Naive thymus-derived CD8-positive, alpha-beta T cell (primary cell): ENCODE data around the gene LRRN3. TPM values are rescaled to one million over a fixed set of nuclear protein-coding genes. Genes with fewer than 3 reads are reported as not detected.

Source experiments
- ATAC-seq, 2 donors: fragments of 150-1000 bp; cut with Tn5 transposase in 1 of 2; sonication (Bioruptor Pico), chemical (Tn5 transposase) in 1 of 2; 1 replicate in 1 of 2; 2 replicates in 1 of 2; pipeline ENCODE4 v1.10.0; 2021; ENCODE audit warnings: mild to moderate bottlenecking in 2 of 2, moderate library complexity in 2 of 2
- POLR2A ChIA-PET: fragments of 350-600 bp; sonication (Branson Sonifier 250); formaldehyde crosslinking; loops from one replicate; lab custom pipeline; 2021; ENCODE audit warnings: antibody characterized with exemption; lab: Charles Lee
- DNase-seq, 10 donors: peaks; one replicate each; pipeline versions ENCODE4 v3.0.0 to v3.0.0-alpha.2; 2020 to 2022
- H3K27ac Mint-ChIP-seq, 10 donors: one replicate each; pipeline ENCODE4 v1.8.0; 2020 to 2022; ENCODE audit warnings: mild to moderate bottlenecking in 10 of 10, mixed read lengths in 10 of 10, moderate library complexity in 4 of 10, inconsistent platforms in 1 of 10
- H3K27me3 Mint-ChIP-seq, 5 donors: one replicate each; pipeline ENCODE4 v1.8.0; 2021 to 2022; ENCODE audit warnings: mixed read lengths in 5 of 5
- H3K36me3 Mint-ChIP-seq, 3 donors: one replicate each; pipeline ENCODE4 v1.8.0; 2020 to 2022; ENCODE audit warnings: mixed read lengths in 3 of 3, mild to moderate bottlenecking in 2 of 3, inconsistent platforms in 1 of 3
- H3K4me1 Mint-ChIP-seq, 4 donors: one replicate each; pipeline ENCODE4 v1.8.0; 2021 to 2022; ENCODE audit warnings: mixed read lengths in 4 of 4
- H3K4me3 Mint-ChIP-seq, 10 donors: one replicate each; pipeline ENCODE4 v1.8.0; 2020 to 2022; ENCODE audit warnings: mild to moderate bottlenecking in 10 of 10, mixed read lengths in 10 of 10, moderate library complexity in 6 of 10, inconsistent platforms in 1 of 10
- H3K9me3 Mint-ChIP-seq, 9 donors: one replicate each; pipeline ENCODE4 v1.8.0; 2020 to 2022; ENCODE audit warnings: mixed read lengths in 9 of 9, mild to moderate bottlenecking in 3 of 9, inconsistent platforms in 1 of 9, moderate library complexity in 1 of 9
- polyA plus RNA-seq, 3 donors: library from polyadenylated mRNA; unstranded; fragments of 300-500 nt; fragmentation: Illumina TruSeq; gene quantifications; one replicate each; pipeline ENCODE4 v1.2.3, GENCODE V29; 2021
- total RNA-seq, 8 experiments: library from RNA in 2 of 8; stranded (reverse) in 2 of 8; gene quantifications; one replicate each; pipeline ENCODE4 v1.2.3 and lab custom pipeline; 2021 to 2026

The LRRN3 gene
- total and polyA plus RNA-seq, 5 experiments from 2014 or later: 127 to 337 (median 241) TPM

- peak overlapping the region in 4 of 10 donors; percentile 6 to 28 (median 20) for H3K4me3 Mint-ChIP-seq
- DNase-seq (no peak), ATAC-seq (no peak)
- peak overlapping the region in 9 of 10 donors; percentile 80 to 97 (median 86) for H3K27ac Mint-ChIP-seq
- no peaks in the 10 kb centered on the region for H3K9me3 Mint-ChIP-seq
- no peaks in the 10 kb centered on the region for H3K27me3 Mint-ChIP-seq
- peaks cover 0 to 3% (median 0%) of the 10 kb centered on the region in 3 donors for H3K36me3 Mint-ChIP-seq
- H3K4me1 Mint-ChIP-seq: peaks cover 26 to 72% (median 67%) of the 10 kb centered on the region in 4 donors
- POLR2A ChIA-PET: interaction anchor here (1.5 to 5.5 kb wide), 2 partner anchors 13 to 19 kb away, joined by 3 to 66 read pairs; partner anchors contain the start of gene LRRN3
Measured at GRCh38 chr7:111080495-111081105, 10.3 kb upstream of the LRRN3 start.

- Mint-ChIP-seq H3K36me3 (peaks cover 0 to 3% (median 0%) of the 10 kb centered on the region in 3 donors), H3K4me1 (peaks cover 24 to 67% (median 63%) of the 10 kb centered on the region in 4 donors), H3K27me3 (no peaks in the 10 kb centered on the region), H3K27ac (peak overlapping the region; percentile 80 to 97 (median 88)), H3K9me3 (no peaks in the 10 kb centered on the region), H3K4me3 (peak overlapping the region in 9 of 10 donors; percentile 37 to 84 (median 67))
- ATAC-seq: no peak
- peak in 1 of 10 donors; percentile 16 for DNase-seq
- POLR2A ChIA-PET: interaction anchor here (0.8 to 5.5 kb wide), 8 partner anchors 12 to 71 kb away, joined by 3 to 66 read pairs (median 3); partner anchors contain the start of gene LRRN3
Measured at GRCh38 chr7:111081546-111082267, 9.2 kb upstream of the LRRN3 start.

- Mint-ChIP-seq H3K4me1 (peaks cover 19 to 65% (median 58%) of the 10 kb centered on the region in 4 donors), H3K27me3 (no peaks in the 10 kb centered on the region), H3K36me3 (peaks cover 0 to 3% (median 0%) of the 10 kb centered on the region in 3 donors), H3K9me3 (no peaks in the 10 kb centered on the region), H3K4me3 (peak overlapping the region; percentile 14 to 84 (median 66)), H3K27ac (peak overlapping the region; percentile 80 to 97 (median 87))
- ATAC-seq (peak in 1 of 2 donors; percentile 10), DNase-seq (peak in 1 of 10 donors; percentile 12)
- POLR2A ChIA-PET: interaction anchor here (0.6 to 5.5 kb wide), 11 partner anchors 12 to 486 kb away, joined by 3 to 66 read pairs (median 3); partner anchors contain the start of gene LRRN3
Measured at GRCh38 chr7:111082351-111082750, 8.6 kb upstream of the LRRN3 start.

- H3K9me3 Mint-ChIP-seq: no peaks in the 10 kb centered on the region
- DNase-seq (peak in 9 of 10 donors; percentile 42 to 89 (median 69)), ATAC-seq (peak; percentile 94 to 98)
- H3K27ac Mint-ChIP-seq: peak overlapping the region; percentile 80 to 97 (median 87)
- peaks cover 0 to 3% (median 0%) of the 10 kb centered on the region in 3 donors for H3K36me3 Mint-ChIP-seq
- POLR2A ChIA-PET: interaction anchor here (0.9 to 5.5 kb wide), 21 partner anchors 9 to 487 kb away, joined by 3 to 66 read pairs (median 6); partner anchors contain the start of gene LRRN3
- no peaks in the 10 kb centered on the region for H3K27me3 Mint-ChIP-seq
- peak overlapping the region; percentile 54 to 84 (median 66) for H3K4me3 Mint-ChIP-seq
- H3K4me1 Mint-ChIP-seq: peaks cover 23 to 73% (median 64%) of the 10 kb centered on the region in 4 donors
Measured at GRCh38 chr7:111083413-111083812, 7.5 kb upstream of the LRRN3 start.

GRCh38 chr7:111085356-111085755 is 5.6 kb upstream of the LRRN3 start:
- no peaks in the 10 kb centered on the region for H3K36me3 Mint-ChIP-seq
- H3K27ac Mint-ChIP-seq: peak overlapping the region; percentile 35 to 97 (median 82)
- ATAC-seq: no peak
- peak overlapping the region in 3 of 10 donors; percentile 1 to 30 (median 8) for H3K4me3 Mint-ChIP-seq
- H3K4me1 Mint-ChIP-seq: peaks cover 23 to 81% (median 67%) of the 10 kb centered on the region in 4 donors
- no peaks in the 10 kb centered on the region for H3K27me3 Mint-ChIP-seq
- DNase-seq: no peak
- H3K9me3 Mint-ChIP-seq: no peaks in the 10 kb centered on the region
- POLR2A ChIA-PET: interaction anchor here (0.6 to 0.8 kb wide), 2 partner anchors 56 to 88 kb away, joined by 3 read pairs; no protein-coding TSS in a partner anchor

GRCh38 chr7:111086532-111086931 is 4.4 kb upstream of the LRRN3 start:
- Mint-ChIP-seq H3K4me3 (peak overlapping the region in 3 of 10 donors; percentile 7 to 35 (median 11)), H3K36me3 (peaks cover 0 to 4% (median 0%) of the 10 kb centered on the region in 3 donors), H3K9me3 (no peaks in the 10 kb centered on the region), H3K4me1 (peaks cover 23 to 74% (median 61%) of the 10 kb centered on the region in 4 donors), H3K27me3 (no peaks in the 10 kb centered on the region), H3K27ac (peak overlapping the region in 8 of 10 donors; percentile 0 to 86 (median 64))
- no peak for ATAC-seq
- no peak for DNase-seq
- POLR2A ChIA-PET: interaction anchor here (1.2 to 1.3 kb wide), 2 partner anchors 17 to 74 kb away, joined by 3 read pairs; no protein-coding TSS in a partner anchor

GRCh38 chr7:111088328-111088727 is 2.6 kb upstream of the LRRN3 start:
- no peak for DNase-seq
- peak overlapping the region in 3 of 10 donors; percentile 11 to 79 (median 51) for H3K4me3 Mint-ChIP-seq
- peaks cover under 1 to 13% (median 3%) of the 10 kb centered on the region in 3 donors for H3K36me3 Mint-ChIP-seq
- peak overlapping the region in 5 of 10 donors; percentile 16 to 86 (median 63) for H3K27ac Mint-ChIP-seq
- peaks cover 17 to 56% (median 45%) of the 10 kb centered on the region in 4 donors for H3K4me1 Mint-ChIP-seq
- no peaks in the 10 kb centered on the region for H3K9me3 Mint-ChIP-seq
- POLR2A ChIA-PET: no interaction called here
- H3K27me3 Mint-ChIP-seq: no peaks in the 10 kb centered on the region
- ATAC-seq: no peak

GRCh38 chr7:111089822-111090426 is 1.0 kb upstream of the LRRN3 start:
- H3K27ac Mint-ChIP-seq: peak overlapping the region in 7 of 10 donors; percentile 66 to 96 (median 92)
- H3K4me3 Mint-ChIP-seq: peak overlapping the region; percentile 86 to 100 (median 98)
- ATAC-seq (peak; percentile 14 to 39), DNase-seq (peak in 3 of 10 donors; percentile 44 to 59 (median 51))
- H3K27me3 Mint-ChIP-seq: no peaks in the 10 kb centered on the region
- H3K36me3 Mint-ChIP-seq: peaks cover 5 to 18% (median 16%) of the 10 kb centered on the region in 3 donors
- POLR2A ChIA-PET: interaction anchor here (0.6 to 1.7 kb wide), 10 partner anchors 14 to 840 kb away, joined by 3 to 10 read pairs (median 4); partner anchors contain the start of gene IMMP2L
- no peaks in the 10 kb centered on the region for H3K9me3 Mint-ChIP-seq
- peaks cover 15 to 45% (median 42%) of the 10 kb centered on the region in 4 donors for H3K4me1 Mint-ChIP-seq

GRCh38 chr7:111091593-111092358 is 849 bp downstream of the LRRN3 start:
- H3K4me1 Mint-ChIP-seq: peaks cover 22 to 53% (median 43%) of the 10 kb centered on the region in 4 donors
- peak overlapping the region; percentile 86 to 100 (median 98) for H3K4me3 Mint-ChIP-seq
- peak overlapping the region; percentile 85 to 98 (median 96) for H3K27ac Mint-ChIP-seq
- peak in 1 of 2 donors; percentile 11 for ATAC-seq
- no peaks in the 10 kb centered on the region for H3K27me3 Mint-ChIP-seq
- POLR2A ChIA-PET: interaction anchor here (0.7 to 7.1 kb wide), 15 partner anchors 10 to 348 kb away, joined by 3 to 66 read pairs (median 4); no protein-coding TSS in a partner anchor
- DNase-seq: peak in 1 of 10 donors; percentile 5
- H3K9me3 Mint-ChIP-seq: no peaks in the 10 kb centered on the region
- peaks cover 9 to 35% (median 16%) of the 10 kb centered on the region in 3 donors for H3K36me3 Mint-ChIP-seq

GRCh38 chr7:111092406-111093236 is 1.7 kb downstream of the LRRN3 start:
- ATAC-seq: peak in 1 of 2 donors; percentile 35
- H3K9me3 Mint-ChIP-seq: no peaks in the 10 kb centered on the region
- no peaks in the 10 kb centered on the region for H3K27me3 Mint-ChIP-seq
- H3K4me1 Mint-ChIP-seq: peaks cover 22 to 56% (median 46%) of the 10 kb centered on the region in 4 donors
- DNase-seq: peak in 1 of 10 donors; percentile 9
- H3K36me3 Mint-ChIP-seq: peaks cover 9 to 43% (median 16%) of the 10 kb centered on the region in 3 donors
- H3K27ac Mint-ChIP-seq: peak overlapping the region; percentile 85 to 98 (median 96)
- POLR2A ChIA-PET: interaction anchor here (0.7 to 7.1 kb wide), 10 partner anchors 11 to 349 kb away, joined by 3 to 66 read pairs (median 4); no protein-coding TSS in a partner anchor
- H3K4me3 Mint-ChIP-seq: peak overlapping the region; percentile 86 to 100 (median 98)
